ENCODE data around the gene CHST10.

Gene CHST10

DNA sequence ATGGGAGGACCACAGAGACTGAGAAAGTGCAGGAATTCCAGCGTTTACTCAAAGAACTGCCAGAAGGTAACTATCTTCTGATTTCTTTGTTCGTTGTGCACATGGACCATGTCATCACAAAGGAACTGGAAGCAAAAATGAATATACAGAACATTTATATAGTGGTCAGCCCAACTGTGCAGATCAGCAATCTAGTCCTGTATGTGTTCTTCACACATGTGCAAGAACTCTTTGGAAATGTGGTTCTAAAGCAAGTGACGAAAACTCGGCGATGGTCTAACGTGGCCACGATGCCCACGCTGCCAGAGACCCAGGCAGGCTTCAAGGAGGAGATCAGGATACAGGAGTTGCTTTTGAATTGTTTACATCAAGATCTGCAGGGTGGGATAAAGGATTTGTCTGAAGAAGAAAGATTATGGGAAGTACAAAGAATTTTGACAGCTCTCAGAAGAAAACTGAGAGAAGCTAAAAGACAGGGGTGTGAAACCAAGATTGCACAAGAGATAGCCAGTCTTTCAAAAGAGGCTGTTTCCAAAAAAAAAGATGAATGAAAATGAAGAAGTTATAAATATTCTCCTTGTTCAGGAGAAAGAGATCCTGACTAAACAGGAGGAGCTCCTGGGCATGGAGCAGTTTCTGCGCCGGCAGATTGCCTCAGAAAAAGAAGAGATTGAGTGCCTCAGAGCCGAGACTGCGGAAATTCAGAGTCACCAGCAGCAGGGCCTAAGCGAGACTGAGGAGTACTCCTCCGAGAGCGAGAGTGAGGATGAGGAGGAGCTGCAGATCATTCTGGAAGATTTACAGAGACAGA lies 8.3 kb upstream of the CHST10 start:
- Histone ChIP-seq H2BK5ac (ENCODE audit: low read depth, low read length, poor library complexity, severe bottlenecking) (no peak overlapping the region), H3K9me3 (ENCODE audit: control insufficient read depth, low read length) (peaks cover 6% of the 10 kb centered on the region), H3K14ac (ENCODE audit: low read length in 2 of 2) (no peak overlapping the region), H3K79me1 (replicated peaks; ENCODE audit: low read length, poor library complexity, severe bottlenecking) (no peaks in the 10 kb centered on the region), H3K27me3 (ENCODE audit: control insufficient read depth in 1 of 2, insufficient read depth in 1 of 2, low read length in 2 of 2) (peaks cover 4 to 12% of the 10 kb centered on the region in 2 experiments), H2BK15ac (ENCODE audit: low read depth, poor library complexity, severe bottlenecking) (no peak overlapping the region), H3K4ac (ENCODE audit: low read depth in 1 of 2, low read length in 2 of 2) (no peak overlapping the region), H2BK120ac (ENCODE audit: low read depth, low read length) (no peak overlapping the region), H3K23ac (ENCODE audit: low read length in 2 of 2) (no peak overlapping the region), H3K18ac (ENCODE audit: low read depth in 1 of 2, low read length in 2 of 2) (no peak overlapping the region), H3K27ac (ENCODE audit: low read length, poor library complexity, severe bottlenecking) (no peak overlapping the region), H3K36me3 (ENCODE audit: control insufficient read depth in 1 of 2, insufficient read depth in 2 of 2, low read depth in 1 of 2, low read length in 2 of 2) (no peaks in the 10 kb centered on the region), H4K91ac (ENCODE audit: low read length) (no peak overlapping the region), H3K4me1 (ENCODE audit: control insufficient read depth, insufficient read depth, low read depth, low read length) (no peaks in the 10 kb centered on the region), H3K4me2 (ENCODE audit: low read length, poor library complexity, severe bottlenecking) (no peak overlapping the region), H3K4me3 (ENCODE audit: insufficient read depth in 1 of 2, low read depth in 1 of 2, low read length in 2 of 2) (no peak overlapping the region), H3K9ac (ENCODE audit: low read length) (no peak overlapping the region), H2BK12ac (ENCODE audit: low read length in 2 of 2) (no peak overlapping the region), H4K8ac (ENCODE audit: low read length) (no peak overlapping the region), H2AFZ (ENCODE audit: low read depth, low read length) (no peak overlapping the region), H2AK5ac (ENCODE audit: low read length, severe bottlenecking) (no peak overlapping the region)
- 90% methylated on average over 15 of the region's 15 CpGs for WGBS
- no peak for DNase-seq

DNA sequence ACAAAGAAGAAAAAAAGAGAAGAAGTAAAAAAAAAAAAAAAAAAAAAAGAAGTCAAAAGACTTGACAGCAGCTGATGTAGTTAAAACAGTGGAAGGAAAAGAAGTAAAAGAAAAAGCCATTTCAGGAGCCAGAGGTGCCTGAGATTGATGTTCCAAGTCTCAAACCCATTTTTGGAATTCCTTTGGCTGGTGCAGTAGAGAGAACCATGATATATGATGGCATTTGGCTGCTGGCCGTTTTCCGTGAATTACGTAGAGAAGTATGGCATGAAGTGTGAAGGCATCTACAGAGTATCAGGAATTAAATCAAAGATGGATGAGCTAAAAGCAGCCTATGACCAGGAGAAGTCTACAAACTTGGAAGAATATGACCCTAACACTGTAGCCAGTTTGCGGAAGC lies 7.6 kb upstream of the CHST10 start:
- no peaks in the 10 kb centered on the region for H3K79me1 ChIP-seq (replicated peaks; ENCODE audit: low read length, poor library complexity, severe bottlenecking)
- H3K36me3 ChIP-seq (ENCODE audit: control insufficient read depth in 1 of 2, insufficient read depth in 2 of 2, low read depth in 1 of 2, low read length in 2 of 2) = no peaks in the 10 kb centered on the region
- no peak overlapping the region for H3K4me2 ChIP-seq (ENCODE audit: low read length, poor library complexity, severe bottlenecking)
- H3K4me3 ChIP-seq (ENCODE audit: insufficient read depth in 1 of 2, low read depth in 1 of 2, low read length in 2 of 2) = no peak overlapping the region
- no peak overlapping the region for H4K91ac ChIP-seq (ENCODE audit: low read length)
- H2AK5ac ChIP-seq (ENCODE audit: low read length, severe bottlenecking) = no peak overlapping the region
- no peak overlapping the region for H3K4ac ChIP-seq (ENCODE audit: low read depth in 1 of 2, low read length in 2 of 2)
- H2BK5ac ChIP-seq (ENCODE audit: low read depth, low read length, poor library complexity, severe bottlenecking) = no peak overlapping the region
- no peak for DNase-seq
- H3K27ac ChIP-seq (ENCODE audit: low read length, poor library complexity, severe bottlenecking) = no peak overlapping the region
- no peaks in the 10 kb centered on the region for H3K4me1 ChIP-seq (ENCODE audit: control insufficient read depth, insufficient read depth, low read depth, low read length)
- H3K23ac ChIP-seq (ENCODE audit: low read length in 2 of 2) = no peak overlapping the region
- WGBS = 94% methylated on average over 4 of the region's 4 CpGs
- peaks cover 4 to 12% of the 10 kb centered on the region in 2 experiments for H3K27me3 ChIP-seq (ENCODE audit: control insufficient read depth in 1 of 2, insufficient read depth in 1 of 2, low read length in 2 of 2)
- H3K9ac ChIP-seq (ENCODE audit: low read length) = no peak overlapping the region
- H3K18ac ChIP-seq (ENCODE audit: low read depth in 1 of 2, low read length in 2 of 2) = no peak overlapping the region
- no peak overlapping the region for H3K14ac ChIP-seq (ENCODE audit: low read length in 2 of 2)
- H2BK15ac ChIP-seq (ENCODE audit: low read depth, poor library complexity, severe bottlenecking) = no peak overlapping the region
- H2BK120ac ChIP-seq (ENCODE audit: low read depth, low read length) = no peak overlapping the region
- H4K8ac ChIP-seq (ENCODE audit: low read length) = no peak overlapping the region
- H2BK12ac ChIP-seq (ENCODE audit: low read length in 2 of 2) = no peak overlapping the region
- H3K9me3 ChIP-seq (ENCODE audit: control insufficient read depth, low read length) = no peaks in the 10 kb centered on the region
- no peak overlapping the region for H2AFZ ChIP-seq (ENCODE audit: low read depth, low read length)

DNA sequence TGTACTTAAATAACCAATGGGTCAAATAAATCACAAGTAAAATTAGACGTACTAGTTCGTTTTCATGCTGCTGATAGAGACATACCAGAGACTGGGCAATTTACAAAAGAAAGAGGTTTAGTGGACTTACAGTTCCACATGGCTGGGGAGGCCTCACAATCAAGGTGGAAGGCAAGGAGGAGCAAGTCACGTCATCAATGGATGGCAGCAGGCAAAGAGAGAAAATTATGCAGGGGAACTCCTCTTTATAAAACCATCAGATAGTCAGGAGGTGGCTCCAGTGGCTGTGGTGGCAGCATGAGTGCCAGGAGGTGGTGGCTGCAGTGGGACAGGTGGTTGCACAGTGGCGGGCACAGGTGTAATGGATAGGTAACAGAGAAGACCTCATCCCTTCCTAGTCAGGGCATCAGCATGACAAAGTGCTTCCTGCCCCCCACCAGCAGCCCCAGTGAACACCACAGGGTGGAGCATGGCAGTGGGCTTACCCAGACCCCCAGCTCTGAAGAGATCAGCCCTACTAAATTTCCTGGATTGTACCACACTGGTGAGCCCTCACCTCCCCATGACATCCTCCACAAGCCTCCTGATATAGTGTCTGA lies 6.9 kb upstream of the CHST10 start:
- Histone ChIP-seq H2BK12ac (ENCODE audit: low read length in 2 of 2) (no peak overlapping the region), H3K36me3 (ENCODE audit: control insufficient read depth in 1 of 2, insufficient read depth in 2 of 2, low read depth in 1 of 2, low read length in 2 of 2) (no peaks in the 10 kb centered on the region), H3K4ac (ENCODE audit: low read depth in 1 of 2, low read length in 2 of 2) (no peak overlapping the region), H3K18ac (ENCODE audit: low read depth in 1 of 2, low read length in 2 of 2) (no peak overlapping the region), H3K14ac (ENCODE audit: low read length in 2 of 2) (no peak overlapping the region), H3K9ac (ENCODE audit: low read length) (no peak overlapping the region), H4K91ac (ENCODE audit: low read length) (no peak overlapping the region), H4K8ac (ENCODE audit: low read length) (no peak overlapping the region), H3K79me1 (replicated peaks; ENCODE audit: low read length, poor library complexity, severe bottlenecking) (no peaks in the 10 kb centered on the region), H3K27me3 (ENCODE audit: control insufficient read depth in 1 of 2, insufficient read depth in 1 of 2, low read length in 2 of 2) (peaks cover 4 to 12% of the 10 kb centered on the region in 2 experiments), H2AK5ac (ENCODE audit: low read length, severe bottlenecking) (no peak overlapping the region), H2BK15ac (ENCODE audit: low read depth, poor library complexity, severe bottlenecking) (no peak overlapping the region), H3K23ac (ENCODE audit: low read length in 2 of 2) (no peak overlapping the region), H3K27ac (ENCODE audit: low read length, poor library complexity, severe bottlenecking) (no peak overlapping the region), H3K4me1 (ENCODE audit: control insufficient read depth, insufficient read depth, low read depth, low read length) (no peaks in the 10 kb centered on the region), H2BK5ac (ENCODE audit: low read depth, low read length, poor library complexity, severe bottlenecking) (no peak overlapping the region), H3K4me2 (ENCODE audit: low read length, poor library complexity, severe bottlenecking) (no peak overlapping the region), H2AFZ (ENCODE audit: low read depth, low read length) (no peak overlapping the region), H2BK120ac (ENCODE audit: low read depth, low read length) (no peak overlapping the region), H3K9me3 (ENCODE audit: control insufficient read depth, low read length) (no peaks in the 10 kb centered on the region), H3K4me3 (ENCODE audit: insufficient read depth in 1 of 2, low read depth in 1 of 2, low read length in 2 of 2) (no peak overlapping the region)
- DNase-seq = no peak
- WGBS = 79% methylated on average over 4 of the region's 4 CpGs

DNA sequence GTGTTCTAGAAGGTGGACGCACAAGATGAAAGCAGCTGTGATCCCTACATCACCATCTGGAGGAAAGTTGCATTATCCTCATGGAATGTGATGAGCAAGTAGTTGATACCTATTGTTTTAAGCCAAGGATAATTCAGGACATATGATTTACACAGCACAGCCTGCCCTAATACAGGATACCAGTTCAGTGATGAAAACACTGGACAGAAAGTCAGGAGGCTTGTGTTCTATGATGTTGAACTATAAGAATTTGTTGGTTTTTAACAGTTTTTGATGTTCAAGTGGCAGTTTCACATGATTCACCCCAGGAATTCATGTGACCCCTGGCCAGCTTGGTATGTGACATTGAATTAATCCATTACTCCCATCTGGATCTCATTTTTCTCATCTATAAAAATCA lies 6.2 kb upstream of the CHST10 start:
- H3K23ac ChIP-seq (ENCODE audit: low read length in 2 of 2) = no peak overlapping the region
- H3K18ac ChIP-seq (ENCODE audit: low read depth in 1 of 2, low read length in 2 of 2) = no peak overlapping the region
- H2BK120ac ChIP-seq (ENCODE audit: low read depth, low read length) = no peak overlapping the region
- H3K4me2 ChIP-seq (ENCODE audit: low read length, poor library complexity, severe bottlenecking) = no peak overlapping the region
- no peak overlapping the region for H2AK5ac ChIP-seq (ENCODE audit: low read length, severe bottlenecking)
- H3K4ac ChIP-seq (ENCODE audit: low read depth in 1 of 2, low read length in 2 of 2) = no peak overlapping the region
- no peak overlapping the region for H3K9ac ChIP-seq (ENCODE audit: low read length)
- H4K91ac ChIP-seq (ENCODE audit: low read length) = no peak overlapping the region
- no peak overlapping the region for H4K8ac ChIP-seq (ENCODE audit: low read length)
- no peak overlapping the region for H3K14ac ChIP-seq (ENCODE audit: low read length in 2 of 2)
- H3K4me1 ChIP-seq (ENCODE audit: control insufficient read depth, insufficient read depth, low read depth, low read length) = no peaks in the 10 kb centered on the region
- no peak overlapping the region for H2BK5ac ChIP-seq (ENCODE audit: low read depth, low read length, poor library complexity, severe bottlenecking)
- no peak overlapping the region for H2BK12ac ChIP-seq (ENCODE audit: low read length in 2 of 2)
- no CpG with 5 or more reads among the region's 1 CpG for WGBS
- no peak overlapping the region for H3K27ac ChIP-seq (ENCODE audit: low read length, poor library complexity, severe bottlenecking)
- H2BK15ac ChIP-seq (ENCODE audit: low read depth, poor library complexity, severe bottlenecking) = no peak overlapping the region
- H3K9me3 ChIP-seq (ENCODE audit: control insufficient read depth, low read length) = no peaks in the 10 kb centered on the region
- no peak for DNase-seq
- H3K36me3 ChIP-seq (ENCODE audit: control insufficient read depth in 1 of 2, insufficient read depth in 2 of 2, low read depth in 1 of 2, low read length in 2 of 2) = no peaks in the 10 kb centered on the region
- H3K79me1 ChIP-seq (replicated peaks; ENCODE audit: low read length, poor library complexity, severe bottlenecking) = no peaks in the 10 kb centered on the region
- H3K4me3 ChIP-seq (ENCODE audit: insufficient read depth in 1 of 2, low read depth in 1 of 2, low read length in 2 of 2) = no peak overlapping the region
- peaks cover 4 to 9% of the 10 kb centered on the region in 2 experiments for H3K27me3 ChIP-seq (ENCODE audit: control insufficient read depth in 1 of 2, insufficient read depth in 1 of 2, low read length in 2 of 2)
- H2AFZ ChIP-seq (ENCODE audit: low read depth, low read length) = no peak overlapping the region

Data from mesenchymal stem cell (in vitro differentiated cells and primary cell).